HG02763 (cell line): ENCODE results near the gene SLC38A6.

ENCODE experiments used
- ATAC-seq: cut with Tn5 transposase; IDR thresholded peaks from one replicate; pipeline ENCODE4 v1.9.1; 2021; ENCODE audit warnings: mild to moderate bottlenecking, moderate library complexity; ENCODE audit not compliant: unreplicated experiment

Gene SLC38A6

GRCh38 chr14:60975551-60975950 is 5.5 kb upstream of the SLC38A6 start:
- ATAC-seq: no peak

- no peak for ATAC-seq
Observed at GRCh38 chr14:60977847-60978246, 3.2 kb upstream of the SLC38A6 start.

- ATAC-seq: no peak
Observed at GRCh38 chr14:60981633-60982455, 799 bp downstream of the SLC38A6 start.

GRCh38 chr14:60984196-60984595 is 3.2 kb downstream of the SLC38A6 start:
- ATAC-seq: no peak

GRCh38 chr14:60986500-60986899 is 5.5 kb downstream of the SLC38A6 start:
- ATAC-seq: no peak

GRCh38 chr14:60989599-60989998 is 8.6 kb downstream of the SLC38A6 start:
- ATAC-seq: no peak

GRCh38 chr14:60998617-60999016 is 17.6 kb downstream of the SLC38A6 start:
- no peak for ATAC-seq

- no peak for ATAC-seq
Observed at GRCh38 chr14:60999536-60999935, 18.5 kb downstream of the SLC38A6 start.

GRCh38 chr14:61003571-61003970 is 22.5 kb downstream of the SLC38A6 start:
- ATAC-seq: no peak

GRCh38 chr14:61019537-61019936 is 38.5 kb downstream of the SLC38A6 start:
- ATAC-seq: no peak

GRCh38 chr14:61025251-61026223 is 44.5 kb downstream of the SLC38A6 start:
- no peak for ATAC-seq

- ATAC-seq: no peak
Observed at GRCh38 chr14:61026526-61026925, 45.5 kb downstream of the SLC38A6 start.

GRCh38 chr14:61031026-61031425 is 50.0 kb downstream of the SLC38A6 start:
- ATAC-seq: no peak

GRCh38 chr14:61033054-61033453 is 52.0 kb downstream of the SLC38A6 start:
- no peak for ATAC-seq

GRCh38 chr14:61033855-61034254 is 52.8 kb downstream of the SLC38A6 start:
- ATAC-seq: no peak

GRCh38 chr14:61034416-61035120 is 53.5 kb downstream of the SLC38A6 start:
- peak; percentile 91 for ATAC-seq

- ATAC-seq: no peak
Observed at GRCh38 chr14:61037215-61037614, 56.2 kb downstream of the SLC38A6 start.

- ATAC-seq: no peak
Observed at GRCh38 chr14:61041704-61042103, 60.7 kb downstream of the SLC38A6 start.

- ATAC-seq: no peak
Observed at GRCh38 chr14:61042220-61042619, 61.2 kb downstream of the SLC38A6 start.

GRCh38 chr14:61043506-61043905 is 62.5 kb downstream of the SLC38A6 start:
- ATAC-seq: no peak

- no peak for ATAC-seq
Observed at GRCh38 chr14:61047021-61047420, 66.0 kb downstream of the SLC38A6 start.
